ENCODE data around the gene TRIM71.

The TRIM71 gene

GRCh38 chr3:32868719-32869512 is 51.1 kb downstream of the TRIM71 start:
- DNase-seq = no peak

- no peak for DNase-seq
Measured at GRCh38 chr3:32869513-32870047, 51.8 kb downstream of the TRIM71 start.

- DNase-seq = no peak
Measured at GRCh38 chr3:32870373-32871095, 52.7 kb downstream of the TRIM71 start.

GRCh38 chr3:32871273-32871672 is 53.5 kb downstream of the TRIM71 start:
- DNase-seq = no peak

- DNase-seq = no peak
Measured at GRCh38 chr3:32872487-32873382, 54.9 kb downstream of the TRIM71 start.

- DNase-seq = no peak
Measured at GRCh38 chr3:32873531-32874130, 55.8 kb downstream of the TRIM71 start.

GRCh38 chr3:32876920-32877319 is 59.1 kb downstream of the TRIM71 start:
- no peak for DNase-seq

GRCh38 chr3:32877598-32877997 is 59.8 kb downstream of the TRIM71 start:
- no peak for DNase-seq

- DNase-seq = no peak
Measured at GRCh38 chr3:32880225-32880624, 62.4 kb downstream of the TRIM71 start.

- no peak for DNase-seq
Measured at GRCh38 chr3:32881624-32882023, 63.8 kb downstream of the TRIM71 start.

GRCh38 chr3:32882189-32882588 is 64.4 kb downstream of the TRIM71 start:
- no peak for DNase-seq

GRCh38 chr3:32882603-32883025 is 64.8 kb downstream of the TRIM71 start:
- DNase-seq = no peak

- DNase-seq = no peak
Measured at GRCh38 chr3:32883817-32884216, 66.0 kb downstream of the TRIM71 start.

- DNase-seq = no peak
Measured at GRCh38 chr3:32884591-32884990, 66.8 kb downstream of the TRIM71 start.

GRCh38 chr3:32885283-32885901 is 67.6 kb downstream of the TRIM71 start:
- no peak for DNase-seq

GRCh38 chr3:32886296-32886695 is 68.5 kb downstream of the TRIM71 start:
- no peak for DNase-seq

- no peak for DNase-seq
Measured at GRCh38 chr3:32886911-32887310, 69.1 kb downstream of the TRIM71 start.

- no peak for DNase-seq
Measured at GRCh38 chr3:32888739-32889138, 70.9 kb downstream of the TRIM71 start.

GRCh38 chr3:32890420-32891276 is 72.9 kb downstream of the TRIM71 start:
- no peak for DNase-seq

GRCh38 chr3:32891365-32891764 is 73.6 kb downstream of the TRIM71 start:
- DNase-seq = no peak
